Panc1 (cell line): ENCODE results near the gene LARP1. TPM values are rescaled to one million over a fixed set of nuclear protein-coding genes. Genes with fewer than 3 reads are reported as not detected.

Experiments used
- ATAC-seq: fragments of 200-7000 bp; cut with Tn5 transposase; 2 replicates; pipeline ENCODE4 v1.9.1; 2020; ENCODE audit warnings: mild to moderate bottlenecking, moderate library complexity
- BruUV-seq: library from RNA; stranded (reverse); fragments of 400-500 nt; replicated peaks from 2 replicates; lab custom pipeline; 2021; lab: Mats Ljungman, UMichigan
- CTCF ChIA-PET: fragments of 300-600 bp; sonication (Branson Sonifier 250); formaldehyde crosslinking; loops from one replicate; lab custom pipeline; 2022; ENCODE audit warnings: antibody characterized with exemption; lab: Charles Lee
- POLR2A ChIA-PET: fragments of 300-600 bp; sonication (Branson Sonifier 250); formaldehyde crosslinking; loops from one replicate; lab custom pipeline; 2022; ENCODE audit warnings: antibody characterized with exemption; lab: Charles Lee
- DNase-seq: peaks from one replicate; pipeline ENCODE4 v3.0.0-alpha.2; 2010; ENCODE audit warnings: low read depth, low spot score
- H3K27ac ChIP-seq: 2 replicates; pipeline ENCODE4 v1.5.1; 2011; ENCODE audit warnings: mild to moderate bottlenecking, low read length, inconsistent platforms
- H3K27me3 ChIP-seq: fragments of 200-500 bp; sonication (Bioruptor generic); 2 replicates; pipeline ENCODE4 v1.6.0; 2014; ENCODE audit warnings: low read length, inconsistent platforms; ENCODE audit not compliant: control insufficient read depth, insufficient read depth
- H3K36me3 ChIP-seq: fragments of 200-500 bp; sonication (Bioruptor generic); 2 replicates; pipeline ENCODE4 v1.5.1; 2014; ENCODE audit warnings: inconsistent platforms, mild to moderate bottlenecking, low read length, moderate library complexity; ENCODE audit not compliant: control insufficient read depth, insufficient read depth
- H3K4me1 ChIP-seq: 2 replicates; pipeline ENCODE4 v1.5.1; 2011; ENCODE audit warnings: inconsistent platforms, mild to moderate bottlenecking, low read length, moderate library complexity; ENCODE audit not compliant: control insufficient read depth, insufficient read depth
- H3K4me3 ChIP-seq, 2 experiments: 2 replicates each; pipeline ENCODE4 v1.5.1; 2011 to 2012; ENCODE audit warnings: low read depth in 2 of 2, low read length in 2 of 2, mild to moderate bottlenecking in 2 of 2, inconsistent platforms in 1 of 2, moderate library complexity in 1 of 2
- H3K9me3 ChIP-seq: fragments of 200-500 bp; sonication (Bioruptor generic); 2 replicates; pipeline ENCODE4 v1.5.1; 2014; ENCODE audit warnings: low read depth, mild to moderate bottlenecking, inconsistent platforms, low read length, moderate library complexity; ENCODE audit not compliant: control insufficient read depth, insufficient read depth
- POLR2AphosphoS5 ChIP-seq: IDR thresholded peaks from 2 replicates; pipeline ENCODE4 v1.6.1; 2012; ENCODE audit warnings: mild to moderate bottlenecking, low read depth, low read length, moderate library complexity
- REST ChIP-seq, 2 experiments: IDR thresholded peaks; 2 replicates each; pipeline ENCODE4 v1.6.1; 2011 to 2012; ENCODE audit warnings: low read depth in 2 of 2, control low read depth in 1 of 2, low read length in 1 of 2, mild to moderate bottlenecking in 1 of 2, moderate library complexity in 1 of 2; ENCODE audit not compliant: insufficient read depth in 1 of 2
- SIN3A ChIP-seq: IDR thresholded peaks from 2 replicates; pipeline ENCODE4 v1.6.1; 2012; ENCODE audit warnings: low read depth, mild to moderate bottlenecking, low read length, moderate library complexity, borderline replicate concordance; ENCODE audit not compliant: insufficient read depth
- TCF7L2 ChIP-seq: IDR thresholded peaks from 2 replicates; pipeline ENCODE4 v1.6.1; 2011; ENCODE audit warnings: mild to moderate bottlenecking, low read depth, low read length, inconsistent platforms
- in situ Hi-C: cut with HindIII; loops from 2 replicates; pipeline ENCODE4 v1.10.0; 2016; ENCODE audit warnings: low sequenced_read_pairs, low pct_unique_long_range_greater_than_20kb
- intact Hi-C: fragments of 100-400 bp; cut with micrococcal nuclease; formaldehyde crosslinking; loops from one replicate; pipeline ENCODE4 v1.10.0; 2022; ENCODE audit not compliant: unreplicated experiment
- total RNA-seq: library from RNA; stranded (reverse); gene quantifications from one replicate; pipeline ENCODE4 v1.2.1, GENCODE V29; 2021; ENCODE audit not compliant: unreplicated experiment
- TF ChIP-seq, protein P1 (sequence below): fragments of 450-650 bp; IDR thresholded peaks from 2 replicates; pipeline ENCODE4 v1.5.1; 2017; ENCODE audit warnings: mild to moderate bottlenecking

LARP1 gene
- total RNA-seq, 1 experiment from 2014 or later = 325 TPM

DNA sequence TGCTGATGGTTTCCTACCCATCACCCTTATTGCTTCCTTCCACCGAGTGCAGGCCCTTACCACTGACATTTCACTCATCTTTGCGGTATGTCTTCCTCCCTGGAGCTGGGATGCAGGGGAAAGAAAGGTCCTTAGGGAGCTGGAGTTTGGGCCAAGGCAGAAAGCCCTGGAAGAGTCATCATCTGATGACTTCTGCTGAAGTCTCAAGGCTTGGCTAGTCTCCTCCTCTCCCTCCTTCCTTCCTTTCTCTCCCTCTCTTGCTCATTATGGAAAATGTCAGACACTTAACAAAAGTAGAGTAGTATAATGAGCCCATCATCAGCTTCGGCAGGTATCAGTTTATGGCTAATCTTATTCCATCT, 40.0 kb downstream of the LARP1 start:
- BruUV-seq = no TSS peak
- no peak for TF ChIP-seq POLR2AphosphoS5
- TF ChIP-seq, protein P1, sequence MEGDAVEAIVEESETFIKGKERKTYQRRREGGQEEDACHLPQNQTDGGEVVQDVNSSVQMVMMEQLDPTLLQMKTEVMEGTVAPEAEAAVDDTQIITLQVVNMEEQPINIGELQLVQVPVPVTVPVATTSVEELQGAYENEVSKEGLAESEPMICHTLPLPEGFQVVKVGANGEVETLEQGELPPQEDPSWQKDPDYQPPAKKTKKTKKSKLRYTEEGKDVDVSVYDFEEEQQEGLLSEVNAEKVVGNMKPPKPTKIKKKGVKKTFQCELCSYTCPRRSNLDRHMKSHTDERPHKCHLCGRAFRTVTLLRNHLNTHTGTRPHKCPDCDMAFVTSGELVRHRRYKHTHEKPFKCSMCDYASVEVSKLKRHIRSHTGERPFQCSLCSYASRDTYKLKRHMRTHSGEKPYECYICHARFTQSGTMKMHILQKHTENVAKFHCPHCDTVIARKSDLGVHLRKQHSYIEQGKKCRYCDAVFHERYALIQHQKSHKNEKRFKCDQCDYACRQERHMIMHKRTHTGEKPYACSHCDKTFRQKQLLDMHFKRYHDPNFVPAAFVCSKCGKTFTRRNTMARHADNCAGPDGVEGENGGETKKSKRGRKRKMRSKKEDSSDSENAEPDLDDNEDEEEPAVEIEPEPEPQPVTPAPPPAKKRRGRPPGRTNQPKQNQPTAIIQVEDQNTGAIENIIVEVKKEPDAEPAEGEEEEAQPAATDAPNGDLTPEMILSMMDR = no peak
- TF ChIP-seq TCF7L2 = no peak
- no peak for TF ChIP-seq REST (IDR thresholded peaks at IDR 0.05; ENCODE audit: insufficient read depth in 1 of 2, low read depth in 2 of 2, low read length in 1 of 2)
- TF ChIP-seq SIN3A = no peak
- Histone ChIP-seq H3K4me1 (peaks cover 16% of the 10 kb centered on the region), H3K27me3 (no peaks in the 10 kb centered on the region), H3K4me3 (no peak overlapping the region), H3K27ac (no peak overlapping the region; the same call in 1 of the 2 replicates), H3K36me3 (peaks cover 44% of the 10 kb centered on the region), H3K9me3 (no peaks in the 10 kb centered on the region)
- intact Hi-C loops (no loop called here), in situ Hi-C loops (no loop called here)
- no peak for ATAC-seq
- ChIA-PET POLR2A (no interaction called here), CTCF (no interaction called here)
- no peak for DNase-seq

DNA sequence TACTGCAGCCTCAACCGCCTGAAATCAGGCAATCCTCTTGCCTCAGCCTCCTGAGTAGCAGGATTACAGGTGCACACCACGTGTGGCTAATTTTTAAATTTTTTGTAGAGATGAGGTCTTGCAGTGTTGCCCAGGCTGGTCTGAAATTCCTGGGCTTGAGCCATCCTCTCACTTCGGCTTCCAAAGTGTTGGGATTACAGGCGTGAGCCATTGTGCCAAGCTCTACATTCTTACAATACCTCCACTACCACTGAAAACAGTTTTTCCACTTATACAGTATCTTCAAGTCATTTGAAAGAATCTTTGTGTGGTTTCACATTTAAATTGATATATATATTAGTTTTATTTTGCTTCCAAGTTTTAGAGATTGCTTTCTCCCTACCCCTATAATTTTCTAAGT, 42.6 kb downstream of the LARP1 start:
- H3K36me3 ChIP-seq = peaks cover 60% of the 10 kb centered on the region
- H3K4me3 ChIP-seq = no peak overlapping the region
- TF ChIP-seq REST (IDR thresholded peaks at IDR 0.05; ENCODE audit: insufficient read depth in 1 of 2, low read depth in 2 of 2, low read length in 1 of 2) (no peak), SIN3A (no peak), TCF7L2 (no peak)
- peaks cover 14% of the 10 kb centered on the region for H3K4me1 ChIP-seq
- BruUV-seq = no TSS peak
- ChIA-PET CTCF (no interaction called here), POLR2A (interaction anchor here (0.6 kb wide), 1 partner anchor 19 kb away, joined by 3 read pairs; no protein-coding TSS in a partner anchor)
- H3K27me3 ChIP-seq = no peaks in the 10 kb centered on the region
- intact Hi-C loops = no loop called here
- H3K27ac ChIP-seq = no peak overlapping the region
- ATAC-seq = no peak
- H3K9me3 ChIP-seq = no peaks in the 10 kb centered on the region
- in situ Hi-C loops = no loop called here
- no peak for DNase-seq
